H1 (cell line): ENCODE data around the gene MADD. TPM values are rescaled to one million over a fixed set of nuclear protein-coding genes. Genes with fewer than 3 reads are reported as not detected.

ENCODE experiments used
- CHD1 ChIP-seq: IDR thresholded peaks from 2 replicates; pipeline ENCODE4 v1.6.1; 2012; ENCODE audit warnings: low read depth, low read length, improper control_type of control experiment
- EP300 ChIP-seq, 2 experiments: IDR thresholded peaks; 1 replicate in 1 of 2; 2 replicates in 1 of 2; pipeline ENCODE4 v1.6.1; 2011 to 2012; ENCODE audit warnings: low read depth in 2 of 2, low read length in 2 of 2, mild to moderate bottlenecking in 2 of 2, borderline replicate concordance in 1 of 2, inconsistent platforms in 1 of 2, moderate library complexity in 1 of 2
- HDAC6 ChIP-seq: IDR thresholded peaks from one replicate; pipeline ENCODE4 v1.7.1; 2012; ENCODE audit warnings: low read depth, mild to moderate bottlenecking, inconsistent platforms, low read length, moderate library complexity
- KDM5A ChIP-seq: fragments of 200-600 bp; IDR thresholded peaks from 2 replicates; pipeline ENCODE4 v1.7.1; 2012; ENCODE audit warnings: mild to moderate bottlenecking, low read length, inconsistent platforms, mixed read lengths
- SIN3A ChIP-seq, 2 experiments: IDR thresholded peaks in 1 of 2; conservative IDR thresholded peaks in 1 of 2; 2 replicates each; pipeline ENCODE4 v1.6.1; 2011 to 2012; ENCODE audit warnings: low read length in 2 of 2, improper control_type of control experiment in 1 of 2, low read depth in 1 of 2, mild to moderate bottlenecking in 1 of 2
- SIRT6 ChIP-seq: IDR thresholded peaks from one replicate; pipeline ENCODE4 v1.7.1; 2012; ENCODE audit warnings: low read length, inconsistent platforms
- SP1 ChIP-seq: IDR thresholded peaks from 2 replicates; pipeline ENCODE4 v1.6.1; 2011; ENCODE audit warnings: low read depth, low read length
- TAF1 ChIP-seq: IDR thresholded peaks from 2 replicates; pipeline ENCODE4 v1.6.1; 2011; ENCODE audit warnings: mild to moderate bottlenecking, low read depth, low read length
- polyA plus RNA-seq, 7 experiments: library from polyadenylated mRNA; depleted of rRNA in 3 of 7; stranded (reverse) in 5 of 7; unstranded in 2 of 7; fragments of >200 nt in 5 of 7; fragments of 200-250 nt in 2 of 7; gene quantifications; 1 replicate in 5 of 7; 2 replicates in 1 of 7; 4 replicates in 1 of 7; pipeline versions ENCODE4 v1.2.1 to v1.2.3, GENCODE V29; 2011 to 2013; ENCODE audit warnings: missing spikeins in 2 of 7, mixed read lengths in 2 of 7
- total RNA-seq: library from RNA; stranded (reverse); fragmentation: NEBNext Ultra II Directional; extraction: Animal tissue kit (Norgen Biotek cat#: 25700); gene quantifications from 2 replicates; pipeline ENCODE4 v1.2.1, GENCODE V29; 2021

The MADD gene
- total and polyA plus RNA-seq, 2 of the 8 experiments (the other 6 are each of a cell fraction or from before 2014, with no cell fraction given), result 32.5 to 45.4 TPM

GRCh38 chr11:47352556-47352955 lies 82.6 kb downstream of the MADD start, which contains the start of gene MYBPC3 (continued):
- no peak for TF ChIP-seq SIRT6
- TF ChIP-seq SP1, result no peak
- no peak for TF ChIP-seq CHD1
- TF ChIP-seq EP300 (IDR thresholded peaks at IDR 0.05; ENCODE audit: borderline replicate concordance in 1 of 2, low read depth in 2 of 2, low read length in 2 of 2), result no peak
- TF ChIP-seq SIN3A (conservative IDR thresholded peaks at IDR 0.05 in 1 of 2, IDR thresholded peaks at IDR 0.05 in 1 of 2; ENCODE audit: low read depth in 1 of 2, low read length in 2 of 2), result no peak
- TF ChIP-seq KDM5A, result no peak
- no peak for TF ChIP-seq HDAC6
- TF ChIP-seq TAF1, result no peak
